SK-N-MC (cell line): ENCODE data around the gene UST.
"Not testable (repeated sequence)": the region's sequence is repeated elsewhere in the genome, so short reads cannot be mapped to it uniquely, and the experiment has no call there.

Source experiments
- EZH2 ChIP-seq: fragments of 200-600 bp; sonication (generic); IDR thresholded peaks from one replicate; pipeline ENCODE4 v1.6.1; 2017; ENCODE audit warnings: antibody characterized with exemption
- FOXP2 ChIP-seq: optimal IDR thresholded peaks from 2 replicates; pipeline ENCODE3; 2011; ENCODE audit warnings: mild to moderate bottlenecking, moderate library complexity; ENCODE audit not compliant: insufficient read depth; ENCODE audit errors: extremely low read length, control extremely low read depth
- POLR2AphosphoS5 ChIP-seq: IDR thresholded peaks from 2 replicates; pipeline ENCODE4 v1.6.1; 2012; ENCODE audit warnings: mild to moderate bottlenecking, low read depth, low read length, borderline replicate concordance

DNA sequence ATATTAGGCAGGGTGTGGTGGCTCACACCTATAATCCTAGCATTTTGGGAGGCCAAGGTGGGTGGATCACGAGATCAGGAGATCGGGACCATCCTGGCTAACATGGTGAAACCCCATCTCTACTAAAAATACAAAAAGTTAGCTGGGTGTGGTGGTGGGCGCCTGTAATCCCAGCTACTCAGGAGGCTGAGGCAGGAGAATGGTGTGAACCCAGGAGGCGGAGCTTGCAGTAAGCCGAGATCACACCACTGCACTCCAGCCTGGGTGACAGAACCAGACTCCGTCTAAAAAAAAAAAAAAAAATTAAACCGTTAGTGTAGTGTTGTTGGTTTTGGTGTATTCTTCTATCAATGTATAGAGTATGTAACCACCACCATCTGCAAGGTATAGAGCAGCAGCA, 133.9 kb downstream of the UST start:
- TF ChIP-seq POLR2AphosphoS5, EZH2, FOXP2: not testable (repeated sequence)
